NOMO-1 (cell line): ENCODE measurements around the gene EHMT2.

Source experiments
- DNase-seq, 2 experiments: peaks; one replicate each; lab custom pipeline; 2025; ENCODE audit not compliant: unreplicated experiment in 2 of 2; lab: John Stamatoyannopoulos, UW

EHMT2 gene

DNA sequence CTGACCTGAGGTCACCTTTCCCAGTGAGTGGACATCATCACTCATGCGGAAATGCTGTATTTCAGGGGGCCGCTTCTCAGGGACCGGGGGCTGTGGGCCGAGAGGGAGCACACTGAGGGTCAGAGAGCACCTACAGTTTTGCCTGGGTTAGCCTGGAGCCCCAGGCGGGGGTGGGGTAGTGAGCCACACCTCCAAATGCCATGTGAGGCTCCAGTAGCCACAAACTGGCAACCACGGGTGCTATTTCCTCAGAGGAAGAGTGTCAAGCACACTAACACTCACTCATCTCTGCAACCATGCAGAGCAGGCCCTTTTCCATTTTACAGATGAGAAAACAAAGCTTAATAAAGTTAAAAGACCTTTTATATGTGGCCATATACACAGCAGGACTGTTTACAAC, 4.7 kb downstream of the EHMT2 start:
- no peak for DNase-seq

DNA sequence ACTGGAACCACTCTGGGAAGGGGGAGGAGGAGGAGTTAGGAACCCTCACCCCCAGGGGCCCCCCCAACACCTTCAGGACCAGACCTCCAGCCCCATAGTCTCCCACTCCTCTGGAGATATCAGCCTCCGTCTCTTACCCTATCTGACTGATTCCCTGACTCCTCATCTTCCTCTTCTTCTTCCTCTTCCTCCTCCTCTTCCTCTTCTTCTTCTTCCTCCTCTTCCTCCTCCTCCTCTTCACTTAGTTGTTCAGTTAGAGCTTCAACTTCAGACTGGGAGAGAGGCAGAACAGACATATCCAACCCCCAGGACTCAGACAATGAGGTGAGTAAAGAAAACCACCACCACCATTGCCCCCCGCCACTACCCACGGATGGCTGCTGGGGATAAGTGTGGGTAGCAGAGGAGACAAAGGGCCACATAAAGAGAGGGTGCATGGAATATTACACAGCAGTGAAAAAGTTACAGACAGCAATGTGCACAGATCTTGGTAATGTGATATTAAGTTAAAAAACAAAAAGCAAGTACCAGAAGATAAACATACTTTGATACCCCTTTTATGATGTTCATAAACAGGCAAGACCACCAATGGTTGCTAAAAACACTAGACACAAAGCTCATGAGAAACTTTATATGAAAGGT, 8.0 kb downstream of the EHMT2 start:
- DNase-seq: no peak

- no peak for DNase-seq
Measured at GRCh38 chr6:31888276-31889258, 8.9 kb downstream of the EHMT2 start.

GRCh38 chr6:31887173-31888007, 10.1 kb downstream of the EHMT2 start:
- DNase-seq: no peak

DNA sequence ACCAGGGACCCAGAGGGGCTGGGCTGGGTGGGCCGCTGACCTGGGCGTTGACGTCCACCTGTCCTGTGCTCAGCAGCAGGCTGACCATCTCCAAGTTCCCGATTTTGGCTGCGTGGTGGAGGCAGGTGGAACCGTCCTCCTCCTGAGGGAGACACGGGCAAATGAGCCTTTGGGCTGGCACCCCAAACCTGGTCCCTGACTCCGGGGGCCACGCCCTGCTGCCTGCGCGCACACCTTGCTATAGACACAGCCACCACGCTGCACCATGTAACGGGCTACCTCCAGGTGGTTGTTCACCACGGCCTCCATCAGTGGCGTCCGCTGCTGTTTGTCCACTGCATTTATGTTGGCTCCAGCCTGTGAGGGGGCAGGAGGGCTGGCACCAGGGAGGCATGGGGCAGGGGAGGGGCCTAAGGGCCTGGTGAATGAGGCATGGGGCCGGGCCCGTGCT, 10.9 kb downstream of the EHMT2 start:
- no peak for DNase-seq

GRCh38 chr6:31884528-31885035, 12.9 kb downstream of the EHMT2 start:
- DNase-seq: no peak

GRCh38 chr6:31883676-31884075, 13.8 kb downstream of the EHMT2 start:
- DNase-seq: no peak

DNA sequence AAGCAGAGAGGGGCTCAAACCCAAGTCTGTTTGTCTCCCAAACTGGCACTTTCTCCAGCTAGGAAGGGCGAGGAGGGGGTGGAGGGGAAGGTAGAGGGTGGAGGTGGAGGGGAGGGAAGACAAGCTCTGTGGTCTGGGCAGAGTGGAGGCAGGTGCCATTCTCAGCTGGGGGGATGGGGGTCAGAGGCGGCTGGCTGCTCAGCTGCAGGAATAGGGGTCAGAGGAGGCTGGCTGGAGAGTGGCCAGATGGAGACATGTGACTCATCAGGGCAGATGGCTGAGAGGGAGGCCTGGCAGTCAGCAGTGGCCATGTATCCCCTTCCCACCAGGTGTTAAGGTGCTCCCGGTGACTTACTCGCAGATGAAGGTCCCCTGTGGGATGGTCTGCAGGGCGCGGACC, 15.2 kb downstream of the EHMT2 start:
- DNase-seq: no peak

DNA sequence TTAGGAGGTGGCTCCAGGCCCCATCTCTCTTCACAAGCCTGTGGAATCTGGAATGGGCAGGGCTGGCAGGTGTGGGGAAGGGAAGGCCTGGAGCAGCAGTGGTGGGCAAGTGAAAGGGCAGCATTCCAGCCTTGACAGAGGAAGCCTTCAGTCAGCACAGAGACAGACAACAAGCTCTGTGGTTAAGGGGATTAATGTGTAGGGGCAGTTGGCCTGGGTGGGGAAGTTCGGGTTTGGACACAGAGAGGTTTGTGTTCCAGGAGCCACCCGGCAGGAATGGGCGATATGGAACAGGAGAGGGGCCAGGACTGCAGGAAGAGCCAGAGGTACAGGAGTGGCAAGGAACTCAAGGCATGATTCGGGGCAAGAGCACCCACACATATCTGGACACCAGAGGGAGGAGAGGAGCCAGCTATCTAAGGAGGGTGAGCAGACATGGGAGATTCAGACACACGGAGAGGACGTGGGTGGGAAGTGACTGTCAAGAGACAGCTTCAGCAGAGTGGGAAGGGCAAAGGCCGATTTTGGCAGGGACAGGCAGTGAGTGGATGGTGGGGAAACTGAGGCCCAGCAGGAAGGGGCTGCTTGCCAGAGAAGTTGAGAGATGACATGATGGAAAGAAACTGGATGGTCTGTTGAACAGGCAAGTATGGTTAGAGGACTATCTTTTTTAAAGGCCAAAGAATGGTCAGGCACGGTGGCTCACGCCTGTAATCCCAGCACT, 16.2 kb downstream of the EHMT2 start:
- DNase-seq: no peak

DNA sequence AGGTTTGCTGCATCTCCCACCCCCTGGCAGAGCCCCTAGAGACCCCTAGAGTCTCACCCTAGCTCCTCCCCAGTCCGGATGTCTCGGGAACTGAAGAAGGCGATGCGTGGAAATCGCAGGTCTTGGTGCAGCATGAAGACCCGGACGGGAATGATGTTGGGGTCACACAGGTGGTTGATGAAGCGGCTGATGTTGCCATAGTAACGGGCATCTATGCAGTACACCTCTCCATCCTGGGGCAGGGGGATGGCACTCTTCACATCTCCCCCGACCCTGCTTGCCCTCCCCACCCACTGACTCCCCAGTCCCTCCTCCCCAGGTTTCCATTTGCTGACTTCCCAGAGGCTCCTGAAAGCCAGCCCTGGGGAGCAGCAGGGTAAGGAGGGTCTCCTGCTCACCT, 16.9 kb downstream of the EHMT2 start:
- DNase-seq: no peak

DNA sequence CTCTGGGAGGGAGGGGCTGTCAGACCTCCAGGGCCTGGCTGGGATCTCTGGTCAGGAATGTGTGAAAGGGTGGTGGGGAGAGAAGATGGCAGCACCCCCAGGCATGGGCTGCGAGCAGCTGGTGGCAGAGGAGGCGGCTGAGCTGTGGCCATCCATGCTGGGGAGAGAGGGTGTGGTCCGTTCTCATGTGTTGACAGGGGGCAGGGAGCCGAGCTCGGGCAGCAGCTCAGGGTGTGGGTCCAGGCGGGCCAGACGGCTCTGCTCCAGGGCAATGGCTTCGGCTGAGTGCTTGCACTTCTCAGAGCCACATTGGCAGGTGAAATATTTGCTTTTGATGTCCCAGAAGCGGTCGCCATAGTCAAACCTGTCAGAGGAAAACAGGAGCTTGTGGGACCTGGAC, 17.6 kb downstream of the EHMT2 start:
- no peak for DNase-seq

GRCh38 chr6:31879143-31879542, 18.4 kb downstream of the EHMT2 start:
- no peak for DNase-seq

GRCh38 chr6:31878726-31879125, 18.8 kb downstream of the EHMT2 start, which contains the start of gene SLC44A4:
Gene SLC44A4, minus strand, starts transcription at chr6:31878997. Its CDS starts 17 bp downstream, at chr6:31878980.
- DNase-seq: no peak

- DNase-seq: no peak
Measured at GRCh38 chr6:31878222-31878621, 19.3 kb downstream of the EHMT2 start.

DNA sequence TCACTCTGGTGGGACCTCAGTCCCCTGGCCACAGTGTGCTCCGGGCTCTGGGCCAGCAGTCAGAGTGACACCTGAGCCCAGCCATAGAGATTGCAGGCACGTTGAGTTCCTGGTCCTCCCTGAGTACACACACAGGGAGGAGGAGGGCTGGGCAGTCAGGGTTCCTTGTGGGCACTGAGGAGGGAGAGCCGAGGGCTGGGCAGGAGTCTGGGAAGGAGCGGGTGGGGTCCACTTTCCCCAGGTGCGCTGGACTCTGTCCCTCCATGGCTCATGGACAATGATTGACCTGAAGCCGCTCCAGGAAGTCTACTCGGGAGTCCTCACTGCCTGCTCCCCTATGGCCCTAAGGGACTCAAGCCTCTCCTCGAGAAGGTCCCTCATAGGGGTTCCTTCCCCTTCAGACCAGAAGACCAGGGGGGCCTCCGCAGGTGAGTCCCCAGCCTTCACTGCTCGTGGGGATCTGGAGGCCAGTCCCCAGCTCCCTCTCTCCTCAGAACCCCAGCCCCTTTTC, 19.8 kb downstream of the EHMT2 start:
- no peak for DNase-seq

DNA sequence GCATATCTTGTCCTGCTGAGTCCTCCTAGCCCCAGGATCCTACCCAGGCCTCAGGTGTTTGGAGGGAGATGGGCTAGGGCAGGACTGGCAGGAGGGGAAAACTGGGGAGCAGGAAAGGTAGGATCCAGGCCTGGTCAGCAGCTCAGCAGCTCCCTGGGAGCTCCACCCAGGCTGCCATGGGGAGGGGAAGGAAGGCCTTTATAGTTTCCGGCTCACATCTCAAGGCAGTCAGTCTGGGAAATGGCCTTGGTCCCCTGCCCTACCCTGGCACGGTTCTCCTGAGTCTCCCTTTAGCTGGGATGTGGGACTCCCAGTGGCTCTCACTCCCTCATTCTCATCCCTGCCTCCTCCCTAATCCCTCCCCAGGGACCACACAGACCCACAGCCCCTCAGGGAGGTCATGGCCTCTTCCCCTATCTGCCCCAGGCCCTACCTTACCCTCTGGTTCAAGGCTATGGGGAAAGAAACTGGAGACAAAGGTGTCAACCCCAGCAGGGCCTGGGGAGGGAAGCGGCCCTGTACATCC, 20.3 kb downstream of the EHMT2 start:
- DNase-seq: no peak

- DNase-seq: no peak
Measured at GRCh38 chr6:31876357-31876756, 21.1 kb downstream of the EHMT2 start.

GRCh38 chr6:31875877-31876276, 21.6 kb downstream of the EHMT2 start:
- no peak for DNase-seq

- DNase-seq: no peak
Measured at GRCh38 chr6:31874836-31875572, 22.5 kb downstream of the EHMT2 start.
